Limb (tissue), 2 donors: ENCODE measurements around the gene CLIP4.
"Not testable (repeated sequence)": the region's sequence is repeated elsewhere in the genome, so short reads cannot be mapped to it uniquely, and the experiment has no call there.

ENCODE experiments used
- DNase-seq, 2 donors: peaks; one replicate each; pipeline ENCODE4 v3.0.0-alpha.2; 2016; ENCODE audit errors: extremely low spot score in 2 of 2

The CLIP4 gene, protein sequence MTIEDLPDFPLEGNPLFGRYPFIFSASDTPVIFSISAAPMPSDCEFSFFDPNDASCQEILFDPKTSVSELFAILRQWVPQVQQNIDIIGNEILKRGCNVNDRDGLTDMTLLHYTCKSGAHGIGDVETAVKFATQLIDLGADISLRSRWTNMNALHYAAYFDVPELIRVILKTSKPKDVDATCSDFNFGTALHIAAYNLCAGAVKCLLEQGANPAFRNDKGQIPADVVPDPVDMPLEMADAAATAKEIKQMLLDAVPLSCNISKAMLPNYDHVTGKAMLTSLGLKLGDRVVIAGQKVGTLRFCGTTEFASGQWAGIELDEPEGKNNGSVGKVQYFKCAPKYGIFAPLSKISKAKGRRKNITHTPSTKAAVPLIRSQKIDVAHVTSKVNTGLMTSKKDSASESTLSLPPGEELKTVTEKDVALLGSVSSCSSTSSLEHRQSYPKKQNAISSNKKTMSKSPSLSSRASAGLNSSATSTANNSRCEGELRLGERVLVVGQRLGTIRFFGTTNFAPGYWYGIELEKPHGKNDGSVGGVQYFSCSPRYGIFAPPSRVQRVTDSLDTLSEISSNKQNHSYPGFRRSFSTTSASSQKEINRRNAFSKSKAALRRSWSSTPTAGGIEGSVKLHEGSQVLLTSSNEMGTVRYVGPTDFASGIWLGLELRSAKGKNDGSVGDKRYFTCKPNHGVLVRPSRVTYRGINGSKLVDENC

GRCh38 chr2:29114946-29115609 lies at the start of gene CLIP4:
TSS of gene CLIP4 (plus strand) at chr2:29115415. CDS start at chr2:29121389, 5,974 bp downstream.
- peak; percentile 32 to 75 for DNase-seq

- DNase-seq: no peak
Observed at GRCh38 chr2:29066271-29066860, 48.8 kb upstream of the CLIP4 start.

GRCh38 chr2:29066997-29067605 lies 48.1 kb upstream of the CLIP4 start:
- DNase-seq: no peak

DNA sequence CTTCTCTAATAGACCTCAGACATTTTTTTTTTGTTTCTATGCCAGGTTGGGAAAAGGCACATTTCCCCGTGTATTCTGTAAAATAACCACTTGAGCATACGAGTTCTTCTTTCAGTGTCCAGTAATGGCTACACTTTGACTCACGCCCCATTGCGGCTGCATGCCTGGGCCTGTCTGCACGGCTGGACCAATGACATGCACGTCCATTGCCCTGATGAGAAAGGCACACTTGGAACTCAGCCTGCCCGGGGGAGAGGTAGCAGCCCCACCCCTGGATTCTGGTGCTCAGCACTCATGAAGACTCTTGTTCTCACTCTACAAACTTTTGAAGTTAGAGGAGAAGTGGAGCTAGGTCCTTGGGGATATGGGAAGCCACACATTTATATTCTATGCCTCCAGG lies 46.7 kb upstream of the CLIP4 start:
- DNase-seq: no peak

DNA sequence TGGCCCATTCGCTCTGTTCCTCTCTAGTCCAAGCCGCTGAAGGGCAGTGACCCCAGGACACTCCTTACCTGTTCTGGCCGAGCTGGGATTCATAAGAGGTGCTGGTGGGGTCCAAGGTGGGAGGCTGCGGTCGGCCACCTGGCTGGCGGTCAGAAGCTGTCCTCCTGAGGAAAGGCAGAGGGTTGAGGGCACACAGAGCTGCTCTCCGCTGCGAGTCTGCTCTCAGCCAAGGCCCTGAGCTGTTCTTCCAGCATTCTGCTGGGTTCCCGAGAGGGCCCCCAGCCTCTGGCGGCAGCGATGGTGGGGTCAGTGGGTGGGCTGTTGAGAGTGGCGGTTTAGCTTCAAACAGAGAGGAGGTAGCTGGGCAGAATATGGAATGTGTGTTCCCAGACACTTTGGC lies 44.7 kb upstream of the CLIP4 start:
- no peak for DNase-seq

DNA sequence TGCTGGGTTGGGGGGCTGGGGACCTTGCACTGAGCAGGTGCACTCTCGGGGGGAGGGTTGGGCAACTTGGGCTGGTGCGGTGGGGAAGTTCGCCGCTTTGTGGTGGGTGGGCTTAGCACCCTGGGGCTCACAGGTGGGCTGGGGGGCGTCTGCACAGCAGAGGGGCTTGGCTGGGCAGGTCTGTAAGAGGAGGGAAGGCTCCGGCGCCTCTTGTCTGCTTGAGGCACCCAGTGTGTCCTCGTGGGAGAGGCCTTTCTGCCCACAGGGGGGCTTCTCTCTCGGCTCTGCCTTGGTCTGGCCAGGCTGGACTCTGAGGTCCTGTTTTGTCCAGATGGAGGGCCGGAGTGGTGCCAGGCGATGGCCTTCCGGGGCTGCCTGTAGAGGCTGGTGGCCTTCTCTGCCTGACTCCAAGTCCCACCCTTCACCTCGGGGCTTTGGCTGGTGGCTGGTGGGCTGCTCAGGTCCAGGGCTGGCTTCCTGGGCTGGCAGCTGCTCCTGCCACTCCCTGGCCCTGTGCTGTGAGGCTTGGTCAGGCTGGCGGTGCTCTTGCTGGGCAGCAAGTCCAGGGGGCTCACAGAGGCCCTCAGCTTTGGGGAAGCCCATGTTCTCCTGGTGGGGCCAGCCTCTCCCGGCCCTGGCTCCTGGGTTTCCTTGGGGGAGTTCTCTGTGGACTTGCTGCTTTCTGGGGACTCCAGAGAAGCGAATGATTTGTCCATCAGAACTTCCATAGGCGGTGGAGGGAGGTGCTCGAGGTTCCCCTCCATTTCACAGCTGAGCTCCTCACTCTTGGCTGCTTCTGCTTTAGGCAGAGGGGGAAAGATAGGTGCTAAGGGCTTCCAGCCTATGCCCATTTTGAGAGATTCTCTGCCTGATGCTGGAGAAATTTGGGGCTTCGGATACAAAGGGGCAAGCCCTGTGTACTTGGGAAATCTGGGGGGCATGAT lies 43.9 kb upstream of the CLIP4 start:
- no peak for DNase-seq

DNA sequence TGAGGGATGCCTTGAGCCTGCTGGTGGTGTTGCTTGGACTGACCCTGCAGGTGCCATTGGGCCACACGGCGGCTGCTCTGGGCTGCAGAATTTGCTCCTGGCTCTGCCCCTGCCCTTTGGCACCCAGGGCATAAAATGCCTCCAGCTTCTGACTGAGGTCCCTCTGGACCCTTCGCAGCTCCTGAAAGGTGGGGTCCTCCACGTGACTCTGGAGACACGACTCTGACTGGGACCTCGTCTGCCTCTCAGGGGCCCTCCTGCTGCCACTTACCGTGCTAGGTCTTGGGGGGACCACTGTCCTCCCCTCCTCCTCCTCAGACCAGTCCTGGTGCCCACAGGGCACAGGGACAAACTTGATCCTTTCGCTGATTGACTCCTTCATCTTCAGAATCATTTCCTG lies 43.0 kb upstream of the CLIP4 start:
- DNase-seq: no peak

GRCh38 chr2:29072971-29073725 lies 42.1 kb upstream of the CLIP4 start:
- no peak for DNase-seq

DNA sequence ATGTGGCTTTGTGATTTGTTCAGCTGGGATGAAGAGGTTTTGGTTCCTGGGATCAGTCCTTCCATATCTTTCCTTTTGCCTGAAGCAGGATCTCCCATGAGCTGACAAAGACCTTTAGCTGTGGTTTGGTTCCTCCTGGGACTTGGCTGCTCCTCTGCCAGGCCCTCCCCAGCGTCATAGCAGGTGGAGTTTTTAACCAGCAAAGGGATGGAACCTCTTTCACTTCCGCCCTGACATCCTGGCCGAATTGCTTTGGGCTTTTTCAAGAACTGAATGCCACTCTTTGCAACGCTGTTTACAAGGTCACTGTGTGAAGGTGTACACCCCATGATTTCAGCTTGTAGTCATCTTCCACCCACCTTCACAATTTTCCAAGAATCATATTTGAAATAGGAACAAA lies 41.3 kb upstream of the CLIP4 start:
- DNase-seq: no peak

GRCh38 chr2:29074411-29074810 lies 40.8 kb upstream of the CLIP4 start, which contains the start of gene PCARE:
TSS of gene PCARE (minus strand) at chr2:29074523. CDS start at chr2:29074261, 262 bp downstream.
- DNase-seq: no peak

GRCh38 chr2:29075894-29076705 lies 39.1 kb upstream of the CLIP4 start:
- no peak for DNase-seq

- no peak for DNase-seq
Observed at GRCh38 chr2:29079887-29080286, 35.3 kb upstream of the CLIP4 start.

DNA sequence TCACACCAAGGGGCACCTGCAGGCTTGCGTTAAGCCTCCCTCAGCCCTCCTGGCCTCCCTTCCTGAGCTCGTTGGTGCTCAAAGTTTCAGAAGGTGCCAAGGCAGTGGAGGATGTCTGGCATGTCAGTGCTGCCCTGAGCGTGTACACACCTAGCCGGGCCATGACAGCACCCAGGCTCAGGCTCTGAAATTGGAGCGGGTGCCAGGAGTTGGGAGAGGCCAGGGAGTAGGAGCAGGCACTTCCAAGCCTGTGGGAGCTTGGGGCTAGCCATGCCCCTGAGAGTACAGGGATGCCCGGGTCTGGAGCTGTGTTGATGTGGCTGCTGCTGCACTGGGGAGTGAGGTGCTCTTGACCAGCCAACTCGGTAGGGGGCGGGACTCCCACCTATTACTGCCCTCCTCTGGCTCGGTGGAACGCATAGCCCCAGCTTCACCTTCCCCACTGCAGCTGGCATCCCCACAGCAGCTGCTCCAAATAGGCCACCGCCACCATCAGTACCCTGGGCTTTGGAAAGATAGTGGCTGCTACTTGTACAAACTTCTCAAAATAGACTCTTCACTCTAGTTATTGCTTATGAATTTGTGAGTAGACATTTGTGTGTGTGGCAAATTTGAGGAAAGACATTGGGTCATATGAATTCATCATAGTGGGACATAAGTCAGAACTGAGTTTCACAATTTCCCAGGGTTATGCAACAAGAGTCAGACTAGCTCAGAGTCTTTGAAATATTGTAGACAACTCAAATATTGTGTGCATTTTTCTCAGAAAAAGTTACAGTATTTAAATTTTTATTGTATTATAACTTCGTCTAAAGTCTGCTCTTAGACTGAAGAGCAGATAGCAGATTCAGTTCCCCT lies 34.1 kb upstream of the CLIP4 start:
- DNase-seq: no peak

DNA sequence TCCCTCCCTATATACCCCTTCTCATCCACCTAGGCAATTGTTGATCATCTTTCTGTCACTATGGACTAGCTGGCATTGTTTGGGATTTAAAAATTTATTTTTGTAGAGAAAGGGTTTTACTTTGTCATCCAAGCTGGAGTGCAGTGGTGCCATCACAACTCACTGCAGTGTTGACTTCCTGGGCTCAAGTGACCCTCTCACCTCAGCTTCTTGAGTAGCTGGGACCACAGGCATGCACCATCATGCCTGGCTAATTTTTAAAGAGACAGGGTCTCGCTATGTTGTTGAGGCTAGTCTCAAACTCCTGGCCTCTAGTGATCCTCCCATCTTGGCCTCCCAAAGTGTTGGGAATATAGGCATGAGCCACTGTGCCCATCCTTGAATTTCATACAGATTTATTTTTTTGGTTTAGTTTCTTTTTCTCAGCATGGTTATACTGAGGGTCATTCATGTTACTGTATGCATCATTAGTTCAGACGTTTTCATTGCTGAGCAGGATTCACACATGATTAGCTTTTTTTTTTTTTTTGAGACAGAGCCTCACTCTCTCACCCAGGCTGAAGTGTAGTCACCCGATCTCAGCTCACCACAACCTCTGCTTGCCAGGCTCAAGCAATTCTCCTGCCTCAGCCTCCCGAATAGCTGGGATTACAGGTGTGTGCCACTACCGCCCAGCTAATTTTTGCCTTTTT lies 32.3 kb upstream of the CLIP4 start:
- DNase-seq: no peak

DNA sequence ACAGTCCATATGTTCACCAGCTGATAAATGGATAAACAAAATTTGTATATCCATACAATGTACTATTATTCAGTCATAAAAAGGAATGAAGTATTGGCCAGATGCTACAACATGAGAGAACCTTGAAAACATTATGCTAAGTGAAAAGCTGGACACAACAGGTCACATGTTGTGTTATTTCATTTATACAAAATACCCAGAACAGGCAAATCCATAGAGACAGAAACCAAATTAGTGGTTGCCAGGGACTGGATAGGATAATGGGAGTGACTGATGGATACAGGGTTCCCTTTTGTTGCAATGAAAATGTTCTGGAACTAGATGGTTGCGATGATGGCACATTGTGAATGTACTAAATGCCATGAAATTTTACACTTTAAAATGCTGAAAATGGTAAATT lies 30.7 kb upstream of the CLIP4 start:
- no peak for DNase-seq

GRCh38 chr2:29090311-29090710 lies 24.9 kb upstream of the CLIP4 start:
- DNase-seq: not testable (repeated sequence)

GRCh38 chr2:29096969-29097368 lies 18.2 kb upstream of the CLIP4 start:
- DNase-seq: no peak
